Gastroesophageal sphincter (tissue), 3 donors: Measurements from ENCODE around the gene FIP1L1.

Experiments used
- POLR2AphosphoS5 ChIP-seq: sonication (generic); formaldehyde crosslinking; IDR thresholded peaks from one replicate; pipeline ENCODE4 v1.6.1; 2017; ENCODE audit warnings: antibody characterized with exemption
- TF ChIP-seq, protein P1 (sequence below), 4 experiments: fragments of 200-600 bp in 2 of 4; fragments of 450-650 bp in 2 of 4; sonication (generic) in 1 of 4; IDR thresholded peaks; one replicate each; pipeline ENCODE4 v1.5.1; 2017 to 2019; ENCODE audit warnings: antibody characterized with exemption in 4 of 4, mild to moderate bottlenecking in 2 of 4, moderate library complexity in 2 of 4

DNA sequence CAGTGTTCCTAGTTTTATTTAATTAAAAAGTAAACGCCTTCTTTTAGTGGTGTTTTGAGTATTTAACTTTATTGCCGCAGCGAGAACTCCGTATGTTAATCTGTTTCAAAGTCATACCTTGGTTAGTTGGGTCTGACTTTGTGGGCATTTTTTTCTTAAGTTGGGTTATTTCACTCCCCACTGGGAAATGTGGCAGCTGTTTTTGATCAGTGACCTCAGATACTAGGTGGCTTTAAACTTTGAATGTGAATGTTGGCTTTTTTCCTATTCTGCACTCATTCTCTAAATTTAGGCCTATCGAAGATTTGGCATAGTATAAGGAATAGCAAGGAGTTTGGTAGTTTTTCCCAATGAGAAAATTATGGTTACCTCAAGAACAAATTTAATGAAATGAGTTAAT lies 85.9 kb downstream of the FIP1L1 start:
- no peak for TF ChIP-seq POLR2AphosphoS5
- TF ChIP-seq, protein P1, sequence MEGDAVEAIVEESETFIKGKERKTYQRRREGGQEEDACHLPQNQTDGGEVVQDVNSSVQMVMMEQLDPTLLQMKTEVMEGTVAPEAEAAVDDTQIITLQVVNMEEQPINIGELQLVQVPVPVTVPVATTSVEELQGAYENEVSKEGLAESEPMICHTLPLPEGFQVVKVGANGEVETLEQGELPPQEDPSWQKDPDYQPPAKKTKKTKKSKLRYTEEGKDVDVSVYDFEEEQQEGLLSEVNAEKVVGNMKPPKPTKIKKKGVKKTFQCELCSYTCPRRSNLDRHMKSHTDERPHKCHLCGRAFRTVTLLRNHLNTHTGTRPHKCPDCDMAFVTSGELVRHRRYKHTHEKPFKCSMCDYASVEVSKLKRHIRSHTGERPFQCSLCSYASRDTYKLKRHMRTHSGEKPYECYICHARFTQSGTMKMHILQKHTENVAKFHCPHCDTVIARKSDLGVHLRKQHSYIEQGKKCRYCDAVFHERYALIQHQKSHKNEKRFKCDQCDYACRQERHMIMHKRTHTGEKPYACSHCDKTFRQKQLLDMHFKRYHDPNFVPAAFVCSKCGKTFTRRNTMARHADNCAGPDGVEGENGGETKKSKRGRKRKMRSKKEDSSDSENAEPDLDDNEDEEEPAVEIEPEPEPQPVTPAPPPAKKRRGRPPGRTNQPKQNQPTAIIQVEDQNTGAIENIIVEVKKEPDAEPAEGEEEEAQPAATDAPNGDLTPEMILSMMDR (IDR thresholded peaks at IDR 0.05) = no peak
